Raji (cell line): ENCODE measurements around the gene PIEZO1.

ENCODE experiments used
- POLR2A ChIP-seq: IDR thresholded peaks from 2 replicates; pipeline ENCODE4 v1.6.1; 2011; ENCODE audit warnings: low read depth, low read length, control low read depth; ENCODE audit not compliant: insufficient read depth

PIEZO1 gene

DNA sequence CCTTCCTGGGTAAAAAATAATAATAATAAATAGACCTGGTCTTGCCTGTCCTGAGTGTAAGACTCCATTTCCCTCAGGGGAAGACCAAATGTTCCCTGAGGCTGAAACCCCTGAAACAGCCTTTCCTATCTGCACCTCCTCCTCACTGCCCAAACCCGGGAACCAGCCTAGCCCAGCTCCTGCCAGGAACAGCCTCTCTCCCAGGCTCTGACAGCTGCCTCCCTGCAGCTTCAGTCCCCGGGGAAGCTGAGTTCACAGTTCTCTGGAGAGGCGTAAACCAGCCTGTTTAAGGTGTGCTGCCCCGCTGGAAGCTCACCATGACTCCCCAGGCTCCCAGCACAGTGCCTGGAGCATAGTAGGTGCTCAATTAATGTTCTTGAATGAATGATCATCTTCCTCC is 11.3 kb upstream of the PIEZO1 start:
- TF ChIP-seq POLR2A: no peak

DNA sequence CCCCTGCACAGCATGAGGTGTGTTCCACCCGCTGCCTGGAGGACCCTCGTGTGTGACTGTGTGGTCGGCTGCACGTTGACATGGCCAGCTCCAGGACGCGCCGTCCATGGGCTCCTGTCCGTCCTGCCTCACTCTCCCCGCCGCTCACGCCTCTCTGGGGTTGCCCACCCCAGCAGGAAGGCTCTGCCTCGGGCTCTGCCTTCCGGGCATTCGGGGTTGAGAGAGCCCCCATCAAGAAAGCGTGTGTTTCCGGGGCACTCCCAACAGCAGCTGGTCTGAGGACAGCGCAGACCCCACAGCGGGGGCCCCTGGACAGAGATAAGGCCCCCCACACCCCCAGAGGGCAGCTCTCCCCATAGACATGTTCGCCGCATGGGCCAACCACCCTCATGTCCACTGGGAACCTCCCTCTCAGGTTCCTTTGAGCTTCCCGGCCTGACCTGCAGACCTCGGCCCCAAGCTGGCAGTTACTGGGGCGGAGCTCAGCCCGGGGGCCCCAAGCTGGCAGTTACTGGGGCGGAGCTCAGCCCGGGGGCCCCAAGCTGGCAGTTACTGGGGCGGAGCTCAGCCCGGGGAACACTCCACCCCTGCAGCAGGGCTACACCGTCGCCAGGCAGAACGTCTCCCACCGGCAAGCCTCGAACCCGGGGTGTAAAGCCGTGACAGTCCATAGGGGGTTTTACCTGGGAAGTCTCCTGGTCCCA is 8.4 kb upstream of the PIEZO1 start:
- TF ChIP-seq POLR2A: no peak

DNA sequence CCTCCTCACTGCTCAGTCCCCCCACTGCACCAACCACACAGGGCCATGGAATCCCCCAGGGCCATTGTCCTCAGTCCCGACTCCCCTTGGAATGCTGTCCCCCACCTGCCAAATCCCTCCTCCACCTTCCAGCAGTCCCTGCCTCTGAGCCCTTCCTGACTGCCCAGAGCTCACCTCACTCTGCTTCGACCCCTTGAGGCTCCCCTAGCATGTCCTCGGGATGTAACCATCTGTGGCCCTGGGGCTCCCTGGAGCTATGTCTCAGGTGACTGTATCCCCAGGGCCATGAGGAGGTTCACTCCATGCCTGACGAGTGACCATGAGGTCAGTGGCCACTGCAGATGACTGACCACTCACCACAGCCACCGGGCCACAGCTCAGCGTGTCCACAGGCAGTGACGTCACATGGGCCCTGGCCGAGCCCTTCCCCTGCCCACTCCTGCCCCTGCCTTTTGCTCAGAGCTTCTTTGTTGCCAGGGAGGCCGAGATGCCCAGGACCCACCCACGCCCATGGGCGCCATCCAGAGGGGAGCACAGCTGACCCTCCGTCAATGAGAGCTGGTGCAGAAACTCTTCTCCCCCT is 7.7 kb upstream of the PIEZO1 start:
- TF ChIP-seq POLR2A: 0 out of 2 replicates have a peak, but pooled peaks have one; percentile 7

DNA sequence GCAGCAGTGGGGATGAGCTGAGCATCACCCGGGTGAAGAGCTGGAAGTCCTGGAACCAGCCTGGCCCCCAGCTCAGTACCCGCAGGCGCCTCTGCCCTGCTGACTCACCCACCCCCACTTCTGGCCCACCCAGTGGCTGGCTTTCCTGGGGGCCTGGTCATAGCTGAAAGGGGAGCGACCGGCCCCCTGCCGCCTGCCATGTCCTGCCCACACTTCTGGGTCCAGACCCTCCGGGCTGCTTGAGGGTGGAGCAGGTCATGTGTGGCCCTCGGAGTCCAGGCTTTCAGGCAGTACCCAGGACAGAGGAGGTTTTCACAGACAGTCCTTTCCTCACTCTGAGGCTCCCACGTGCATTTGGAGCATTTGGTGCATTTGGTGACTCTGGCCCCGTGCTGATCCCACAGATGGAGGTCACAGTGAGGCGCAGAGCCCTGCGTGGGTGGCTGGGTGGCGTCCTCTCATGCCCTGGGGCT is 7.1 kb upstream of the PIEZO1 start:
- TF ChIP-seq POLR2A: no peak

DNA sequence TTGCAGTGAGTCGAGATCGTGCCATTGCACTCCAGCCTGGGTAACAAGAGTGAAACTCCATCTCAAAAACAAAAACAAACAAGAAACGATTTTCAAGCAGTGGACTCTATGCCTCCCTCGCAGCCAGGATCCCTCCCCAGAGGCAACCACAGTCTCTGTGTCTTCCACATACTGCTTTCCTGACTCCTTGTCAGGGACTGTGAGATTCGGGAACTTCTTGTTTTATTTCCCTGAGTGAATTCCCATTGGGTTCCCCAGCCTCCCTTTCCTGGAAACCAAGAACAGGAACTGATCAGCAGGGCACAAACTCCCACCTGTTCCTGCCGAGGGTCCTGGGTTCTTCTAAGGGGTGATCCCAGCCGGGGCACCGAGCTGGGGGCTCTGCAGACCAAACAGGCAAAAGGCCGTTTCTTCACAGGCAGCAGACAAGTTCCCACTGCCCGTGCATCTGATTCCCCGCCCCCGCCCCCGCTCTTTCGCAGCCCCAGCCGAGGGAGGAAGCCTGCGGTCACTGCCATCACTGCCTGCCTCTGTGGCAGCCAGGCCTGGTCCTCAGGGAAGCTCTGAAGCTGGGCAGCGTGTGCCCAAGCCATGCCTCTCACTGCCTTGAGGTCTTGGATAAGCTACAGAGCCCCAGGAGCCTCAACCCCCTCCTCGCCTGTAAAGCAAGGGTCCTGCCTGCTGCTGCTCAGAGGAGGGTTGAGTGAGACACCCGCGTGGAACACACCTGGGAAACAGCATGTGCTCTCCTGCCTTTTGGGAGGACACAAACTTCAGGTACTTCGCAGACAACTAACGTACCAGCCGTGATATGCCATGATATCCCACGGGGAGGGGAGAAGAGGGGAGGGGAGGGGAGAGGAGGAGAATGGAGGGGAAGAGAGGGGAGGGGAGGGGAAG is 5.5 kb upstream of the PIEZO1 start:
- no peak for TF ChIP-seq POLR2A

DNA sequence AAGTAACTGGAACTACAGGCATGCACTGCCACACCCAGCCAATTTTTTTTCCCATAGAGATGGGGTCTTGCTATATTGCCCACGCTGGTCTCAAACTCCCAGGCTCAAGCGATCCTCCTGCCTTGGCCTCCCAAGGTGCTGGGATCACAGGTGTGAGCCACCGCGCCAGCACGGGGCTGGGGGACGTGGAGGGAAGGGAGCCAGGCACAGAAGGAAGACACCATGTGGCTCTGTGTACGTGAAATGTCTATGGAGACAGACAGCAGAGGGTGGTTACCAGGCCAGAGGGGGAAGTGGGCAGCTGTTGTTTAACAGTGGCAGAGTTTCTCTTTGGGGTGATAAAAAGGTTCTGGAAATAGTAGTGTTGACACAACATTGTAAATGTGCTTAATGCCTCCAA is 4.6 kb upstream of the PIEZO1 start:
- no peak for TF ChIP-seq POLR2A

DNA sequence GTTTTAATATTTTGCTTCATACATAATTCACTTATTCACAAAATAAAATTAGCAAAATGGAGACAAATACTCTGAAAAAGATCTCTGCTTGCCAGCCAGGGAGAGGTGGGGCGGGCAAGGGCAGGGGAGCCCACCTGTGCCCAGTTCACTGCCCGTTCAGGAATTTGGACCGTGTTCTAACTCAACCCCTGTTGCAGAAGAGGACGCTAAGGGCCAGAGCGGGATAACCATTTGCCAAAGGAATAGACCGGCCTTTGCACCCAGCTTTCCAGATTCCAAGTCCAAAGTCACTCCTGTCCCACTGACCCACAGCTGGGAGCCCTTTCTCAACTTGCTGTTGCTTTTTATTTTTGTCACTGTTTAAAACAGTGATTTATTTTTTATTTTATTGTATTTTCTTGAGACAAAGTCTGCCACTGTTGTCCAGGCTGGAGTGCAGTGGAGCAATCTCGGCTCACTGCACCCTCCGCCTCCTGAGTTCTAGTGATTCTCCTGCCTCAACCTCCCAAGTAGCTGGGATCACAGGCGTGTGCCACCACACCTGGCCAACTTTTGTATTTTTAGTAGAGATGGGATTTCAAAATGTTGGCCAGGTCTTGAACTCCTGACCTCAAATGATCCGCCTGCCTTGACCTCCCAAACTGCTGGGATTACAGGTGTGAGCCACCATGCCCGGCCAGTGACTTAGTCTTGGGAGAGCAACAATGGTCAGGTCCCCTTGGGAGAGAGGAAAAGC is 2.7 kb upstream of the PIEZO1 start:
- no peak for TF ChIP-seq POLR2A

DNA sequence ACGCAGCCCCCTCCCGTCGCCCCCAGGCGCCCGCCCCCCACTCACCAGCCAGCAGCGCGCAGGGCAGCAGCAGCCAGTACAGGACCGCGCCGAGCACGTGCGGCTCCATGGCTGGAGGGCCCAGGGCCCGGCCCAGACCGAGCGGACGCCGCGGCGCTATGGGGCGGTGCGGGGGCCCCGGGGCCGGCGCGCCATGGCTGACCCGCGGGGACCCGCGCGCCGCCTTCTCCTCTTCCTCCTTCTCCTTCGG is 239 bp downstream of the PIEZO1 start:
- TF ChIP-seq POLR2A: no peak

DNA sequence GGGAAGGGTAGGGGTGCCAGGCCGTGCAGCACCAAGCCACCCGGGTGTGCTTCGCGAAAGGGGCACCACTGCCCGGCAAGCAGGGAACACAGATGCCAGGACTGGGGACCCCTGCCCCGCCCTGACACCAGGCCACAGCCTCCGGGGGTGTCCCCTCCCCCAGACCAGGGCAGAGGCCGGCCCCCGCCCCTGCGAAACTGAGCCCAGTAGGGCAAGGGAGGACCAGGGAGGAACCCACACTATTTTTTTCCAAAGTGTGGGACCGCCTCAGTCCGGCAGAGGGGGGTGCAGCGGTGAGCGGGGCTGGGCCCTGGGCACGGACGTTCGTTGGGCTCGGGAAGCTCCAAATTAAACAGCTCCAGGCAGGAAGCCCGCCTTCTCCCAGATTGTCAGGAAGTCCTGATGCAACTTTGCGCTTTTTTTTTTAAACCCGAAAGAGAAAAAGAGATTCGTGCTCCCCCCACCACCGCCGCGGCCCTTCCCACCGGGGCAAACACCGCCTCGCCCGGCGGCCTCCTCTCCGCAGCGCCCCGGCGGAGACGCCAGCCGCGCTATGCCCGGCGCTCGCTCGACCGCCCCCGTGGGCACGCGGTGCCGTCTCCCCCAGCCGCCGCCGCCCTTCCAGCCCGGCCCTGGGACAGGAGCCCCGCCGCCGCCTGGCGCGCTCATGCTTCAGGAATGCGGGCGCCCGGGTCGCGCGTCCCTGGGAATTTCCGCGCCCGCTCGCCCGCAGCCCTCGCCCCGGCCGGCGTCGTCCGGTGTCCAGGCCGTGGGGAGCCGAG is 755 bp downstream of the PIEZO1 start:
- peak; percentile 32; the same call in 1 of the 2 replicates for TF ChIP-seq POLR2A

DNA sequence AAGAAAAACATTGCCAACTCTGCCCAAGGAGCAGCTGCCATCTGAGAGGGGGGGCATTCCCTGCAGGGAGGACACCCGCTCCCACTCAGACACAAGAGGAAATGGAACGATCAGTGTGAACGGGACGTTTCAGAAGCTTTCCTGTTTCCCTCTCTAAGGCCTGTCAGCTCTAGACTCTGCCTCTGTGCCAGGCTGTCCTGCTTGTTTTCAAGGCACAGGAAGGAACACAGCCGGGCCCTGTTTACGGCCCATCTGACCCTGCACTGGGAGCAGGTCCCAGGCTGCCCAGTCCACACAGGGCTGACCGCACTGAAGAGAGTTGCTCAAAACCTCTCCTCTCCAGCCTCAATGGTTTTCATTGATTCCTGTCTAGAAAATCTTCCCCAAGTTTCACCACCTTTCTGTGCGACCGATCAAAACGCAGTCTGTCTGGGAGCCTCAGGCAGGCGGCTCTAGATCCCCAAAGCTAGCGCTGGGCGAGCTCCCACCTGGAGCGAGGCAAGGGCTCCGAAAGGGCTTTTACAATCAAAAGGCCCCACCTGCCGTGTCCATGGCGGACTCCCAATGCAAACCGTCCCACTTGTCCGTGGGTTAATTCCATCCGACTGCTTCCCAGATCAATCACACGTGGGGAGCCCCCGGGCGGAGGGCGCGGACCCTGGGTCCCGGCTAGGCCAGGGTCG is 1.5 kb downstream of the PIEZO1 start:
- 0 out of 2 replicates have a peak, but pooled peaks have one; percentile 27 for TF ChIP-seq POLR2A

DNA sequence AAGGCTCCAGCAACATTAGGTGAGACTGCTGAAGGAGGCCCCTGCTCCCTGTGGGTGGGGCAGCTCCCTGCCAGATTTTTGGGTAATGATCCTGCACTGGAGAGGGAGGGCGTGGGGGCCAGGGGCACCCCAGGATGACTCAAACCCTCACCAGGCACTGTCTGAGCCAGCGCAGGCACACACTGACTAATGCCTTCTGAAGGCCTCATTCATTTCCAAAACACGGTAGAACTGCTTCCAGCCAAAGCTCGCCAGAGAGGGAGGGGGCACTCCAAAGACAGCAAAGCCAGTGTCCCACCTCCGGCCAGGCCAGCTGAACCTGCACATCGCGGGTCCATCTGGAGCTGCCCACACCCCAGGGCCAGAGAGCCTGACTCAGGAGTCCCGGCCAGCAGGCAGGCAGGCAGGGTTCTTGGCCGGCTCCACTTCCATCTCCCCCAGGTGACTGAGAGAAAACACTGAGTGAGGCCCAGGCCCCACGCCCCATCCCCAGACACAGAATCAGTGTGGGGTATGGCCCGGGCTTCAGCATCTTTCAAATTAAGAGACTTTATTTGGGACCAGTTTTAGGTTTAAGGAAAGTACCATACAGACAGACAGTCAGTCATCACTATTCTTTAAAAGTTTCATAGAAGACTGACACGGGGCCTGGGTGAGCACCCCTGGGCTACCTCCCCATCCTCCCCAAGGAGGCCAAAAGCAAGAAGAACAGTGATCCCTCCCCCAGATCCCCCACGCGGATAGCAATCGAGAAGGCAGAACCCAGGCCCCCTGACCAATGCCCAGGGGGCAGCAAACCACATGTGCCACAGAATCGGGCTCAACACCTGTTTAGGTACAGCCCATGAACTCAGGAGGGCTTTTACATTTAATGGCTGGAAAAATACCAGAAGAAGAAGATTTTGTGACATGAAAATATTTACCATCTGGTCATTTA is 2.3 kb downstream of the PIEZO1 start:
- 0 out of 2 replicates have a peak, but pooled peaks have one; percentile 24 for TF ChIP-seq POLR2A

DNA sequence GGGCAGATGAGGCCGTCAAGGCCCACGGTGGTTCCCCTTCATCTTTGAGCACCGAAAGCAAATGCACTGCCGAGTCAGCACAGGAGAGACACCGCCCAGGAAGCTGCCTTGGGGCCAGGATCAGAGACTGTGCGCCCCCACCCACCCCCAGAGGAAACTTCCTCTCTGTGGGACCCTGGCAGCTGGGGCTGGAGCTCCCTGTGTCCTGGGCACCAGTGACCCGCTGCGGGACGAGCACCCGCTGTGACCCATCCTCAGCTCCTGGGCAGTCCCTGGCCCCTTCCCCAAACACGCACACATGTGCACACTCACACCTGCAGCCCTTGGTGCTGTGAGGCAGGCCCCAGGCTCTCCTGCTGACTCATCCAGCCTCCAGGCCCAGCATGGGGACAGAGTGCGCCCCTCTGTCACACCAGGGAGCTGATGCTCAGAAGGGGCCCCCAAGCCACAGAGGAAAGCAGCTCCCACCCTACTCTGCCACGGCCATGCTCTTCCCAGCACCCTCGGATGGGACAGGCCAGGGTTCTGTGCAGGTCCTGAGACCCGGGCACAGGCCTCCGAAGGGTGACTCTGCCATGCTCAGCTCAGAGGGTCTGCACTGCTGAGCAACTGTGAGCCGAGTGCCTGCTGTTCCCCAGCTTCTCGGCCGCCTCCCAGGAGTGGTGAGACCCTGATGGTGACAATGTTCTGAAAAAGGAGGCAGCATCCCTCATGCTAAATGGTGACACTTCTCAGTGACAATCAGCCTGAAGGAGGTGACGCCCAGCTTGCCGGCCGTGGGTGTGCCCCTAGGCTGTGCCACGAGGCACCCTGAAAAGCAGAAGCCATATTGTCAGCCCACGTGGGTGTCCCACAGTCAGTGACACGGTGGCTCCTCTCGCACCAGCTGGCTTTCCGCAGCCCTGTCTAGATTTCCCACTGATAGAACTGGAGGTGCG is 3.6 kb downstream of the PIEZO1 start:
- TF ChIP-seq POLR2A: peak; percentile 3; the same call in 1 of the 2 replicates
